ENCODE results near the gene STIM1.

Gene STIM1

DNA sequence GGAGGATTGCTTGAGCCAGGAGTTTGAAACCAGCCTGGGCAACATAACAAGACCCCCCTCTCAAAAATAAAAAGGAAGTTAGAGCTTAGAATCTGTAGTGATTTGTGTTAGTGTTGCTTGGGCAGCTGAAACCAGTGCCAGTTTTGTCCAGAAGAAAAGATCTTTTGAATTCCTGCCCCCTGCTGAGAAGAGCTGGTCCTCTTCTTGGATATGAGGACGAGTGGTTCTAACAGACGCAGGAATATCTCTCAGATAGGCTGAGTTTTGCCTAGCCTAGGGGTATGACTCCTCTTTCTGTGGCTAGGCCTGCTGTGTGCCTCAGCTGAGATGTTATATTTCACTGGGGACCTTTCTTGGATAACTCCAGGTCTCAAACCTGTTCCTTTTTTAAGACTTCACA, 102.8 kb downstream of the STIM1 start:
- peaks cover 23% of the 10 kb centered on the region for H3K4me1 ChIP-seq (ENCODE audit: control insufficient read depth, low read length)
- no peak overlapping the region for H3K4me3 ChIP-seq (ENCODE audit: low read length)
- TF ChIP-seq, protein P1, sequence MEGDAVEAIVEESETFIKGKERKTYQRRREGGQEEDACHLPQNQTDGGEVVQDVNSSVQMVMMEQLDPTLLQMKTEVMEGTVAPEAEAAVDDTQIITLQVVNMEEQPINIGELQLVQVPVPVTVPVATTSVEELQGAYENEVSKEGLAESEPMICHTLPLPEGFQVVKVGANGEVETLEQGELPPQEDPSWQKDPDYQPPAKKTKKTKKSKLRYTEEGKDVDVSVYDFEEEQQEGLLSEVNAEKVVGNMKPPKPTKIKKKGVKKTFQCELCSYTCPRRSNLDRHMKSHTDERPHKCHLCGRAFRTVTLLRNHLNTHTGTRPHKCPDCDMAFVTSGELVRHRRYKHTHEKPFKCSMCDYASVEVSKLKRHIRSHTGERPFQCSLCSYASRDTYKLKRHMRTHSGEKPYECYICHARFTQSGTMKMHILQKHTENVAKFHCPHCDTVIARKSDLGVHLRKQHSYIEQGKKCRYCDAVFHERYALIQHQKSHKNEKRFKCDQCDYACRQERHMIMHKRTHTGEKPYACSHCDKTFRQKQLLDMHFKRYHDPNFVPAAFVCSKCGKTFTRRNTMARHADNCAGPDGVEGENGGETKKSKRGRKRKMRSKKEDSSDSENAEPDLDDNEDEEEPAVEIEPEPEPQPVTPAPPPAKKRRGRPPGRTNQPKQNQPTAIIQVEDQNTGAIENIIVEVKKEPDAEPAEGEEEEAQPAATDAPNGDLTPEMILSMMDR (IDR thresholded peaks at IDR 0.05; ENCODE audit: low read depth, low read length, poor library complexity, severe bottlenecking): no peak
- no peak for TF ChIP-seq EZH2phosphoT487 (IDR thresholded peaks at IDR 0.05; ENCODE audit: borderline replicate concordance, low read length)
- H4K20me1 ChIP-seq (ENCODE audit: control insufficient read depth, insufficient read depth, low read depth, low read length): no peaks in the 10 kb centered on the region
- no peaks in the 10 kb centered on the region for H3K9me2 ChIP-seq (replicated peaks; ENCODE audit: control insufficient read depth, low read length)
- H3K4me2 ChIP-seq (ENCODE audit: low read length): no peak overlapping the region
- H3K36me3 ChIP-seq (ENCODE audit: control insufficient read depth, low read length): no peaks in the 10 kb centered on the region
- H3F3A ChIP-seq (ENCODE audit: control insufficient read depth, insufficient read depth): peaks cover 7% of the 10 kb centered on the region; the same call in 1 of the 2 replicates
- no peaks in the 10 kb centered on the region for H3K9me3 ChIP-seq (ENCODE audit: control insufficient read depth, insufficient read depth, low read length)
- no peak overlapping the region for H3K27ac ChIP-seq (ENCODE audit: low read depth, low read length)
- no peaks in the 10 kb centered on the region for H3K79me2 ChIP-seq (ENCODE audit: control insufficient read depth, low read length)
- no peaks in the 10 kb centered on the region for H3K27me3 ChIP-seq (ENCODE audit: control insufficient read depth, low read length)

GRCh38 chr11:3959015-3959902, 103.8 kb downstream of the STIM1 start:
- H4K20me1 ChIP-seq (ENCODE audit: control insufficient read depth, insufficient read depth, low read depth, low read length): no peaks in the 10 kb centered on the region
- peaks cover 7% of the 10 kb centered on the region; the same call in 1 of the 2 replicates for H3F3A ChIP-seq (ENCODE audit: control insufficient read depth, insufficient read depth)
- no peaks in the 10 kb centered on the region for H3K36me3 ChIP-seq (ENCODE audit: control insufficient read depth, low read length)
- H3K4me3 ChIP-seq (ENCODE audit: low read length): no peak overlapping the region
- peaks cover 21% of the 10 kb centered on the region for H3K4me1 ChIP-seq (ENCODE audit: control insufficient read depth, low read length)
- no peaks in the 10 kb centered on the region for H3K27me3 ChIP-seq (ENCODE audit: control insufficient read depth, low read length)
- no peak overlapping the region for H3K4me2 ChIP-seq (ENCODE audit: low read length)
- H3K27ac ChIP-seq (ENCODE audit: low read depth, low read length): no peak overlapping the region
- TF ChIP-seq, protein P1 (IDR thresholded peaks at IDR 0.05; ENCODE audit: low read depth, low read length, poor library complexity, severe bottlenecking): no peak
- TF ChIP-seq EZH2phosphoT487 (IDR thresholded peaks at IDR 0.05; ENCODE audit: borderline replicate concordance, low read length): no peak
- H3K79me2 ChIP-seq (ENCODE audit: control insufficient read depth, low read length): 0 out of 2 replicates have a peak, but pooled peaks cover 2% of the 10 kb centered on the region
- H3K9me2 ChIP-seq (replicated peaks; ENCODE audit: control insufficient read depth, low read length): no peaks in the 10 kb centered on the region
- H3K9me3 ChIP-seq (ENCODE audit: control insufficient read depth, insufficient read depth, low read length): no peaks in the 10 kb centered on the region

DNA sequence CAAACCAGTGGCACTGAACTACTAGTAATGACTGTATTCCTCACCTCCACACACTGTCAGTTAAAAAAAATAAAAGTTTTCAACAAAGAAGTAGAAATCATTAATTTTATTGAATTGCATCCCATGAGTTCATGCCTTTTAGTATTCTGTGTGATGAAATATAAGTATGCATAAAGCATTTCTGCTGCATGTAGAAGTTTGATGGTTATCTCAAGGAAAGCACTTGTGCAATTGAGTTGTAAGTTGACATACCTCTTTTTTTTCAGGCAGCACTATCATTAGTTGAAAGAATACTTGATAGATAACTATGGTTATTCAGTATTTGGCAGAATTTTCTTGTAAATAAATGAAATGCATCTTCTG, 104.4 kb downstream of the STIM1 start:
- Histone ChIP-seq H3K27me3 (ENCODE audit: control insufficient read depth, low read length) (no peaks in the 10 kb centered on the region), H3K4me1 (ENCODE audit: control insufficient read depth, low read length) (peaks cover 15% of the 10 kb centered on the region), H3K4me2 (ENCODE audit: low read length) (no peak overlapping the region), H3K27ac (ENCODE audit: low read depth, low read length) (no peak overlapping the region), H3K9me2 (replicated peaks; ENCODE audit: control insufficient read depth, low read length) (no peaks in the 10 kb centered on the region), H3K79me2 (ENCODE audit: control insufficient read depth, low read length) (0 out of 2 replicates have a peak, but pooled peaks cover 2% of the 10 kb centered on the region), H3F3A (ENCODE audit: control insufficient read depth, insufficient read depth) (peaks cover 7% of the 10 kb centered on the region; the same call in 1 of the 2 replicates), H3K36me3 (ENCODE audit: control insufficient read depth, low read length) (no peaks in the 10 kb centered on the region), H4K20me1 (ENCODE audit: control insufficient read depth, insufficient read depth, low read depth, low read length) (no peaks in the 10 kb centered on the region), H3K9me3 (ENCODE audit: control insufficient read depth, insufficient read depth, low read length) (no peaks in the 10 kb centered on the region), H3K4me3 (ENCODE audit: low read length) (no peak overlapping the region)
- TF ChIP-seq, protein P1 (IDR thresholded peaks at IDR 0.05; ENCODE audit: low read depth, low read length, poor library complexity, severe bottlenecking): no peak
- no peak for TF ChIP-seq EZH2phosphoT487 (IDR thresholded peaks at IDR 0.05; ENCODE audit: borderline replicate concordance, low read length)
